Suprapubic skin (tissue), 4 donors: Measurements from ENCODE around the gene TUBGCP5. TPM values are rescaled to one million over a fixed set of nuclear protein-coding genes. Genes with fewer than 3 reads are reported as not detected.
A peak's percentile ranks its signal among the peaks of the same experiment; 100 is the strongest.

Source experiments
- DNase-seq, 2 donors: peaks; one replicate each; pipeline ENCODE4 v3.0.0-alpha.2; 2019; ENCODE audit warnings: low spot score in 2 of 2
- H3K27ac ChIP-seq: fragments of 200-600 bp; sonication (generic); one replicate; pipeline ENCODE4 v1.5.1; 2019
- H3K27me3 ChIP-seq: fragments of 200-600 bp; sonication (generic); one replicate; pipeline ENCODE4 v1.5.1; 2019
- H3K36me3 ChIP-seq: fragments of 200-600 bp; sonication (generic); one replicate; pipeline ENCODE4 v1.5.1; 2019
- H3K4me1 ChIP-seq: fragments of 200-600 bp; sonication (generic); one replicate; pipeline ENCODE4 v1.5.1; 2019
- H3K4me3 ChIP-seq: fragments of 200-600 bp; sonication (generic); one replicate; pipeline ENCODE4 v1.5.1; 2019; ENCODE audit warnings: mild to moderate bottlenecking
- H3K9me3 ChIP-seq: fragments of 200-600 bp; sonication (generic); one replicate; pipeline ENCODE4 v1.5.1; 2019
- CTCF ChIP-seq, 2 donors: fragments of 200-600 bp in 1 of 2; fragments of 450-650 bp in 1 of 2; sonication (generic) in 1 of 2; IDR thresholded peaks; one replicate each; pipeline ENCODE4 v1.5.1; 2016 to 2019; ENCODE audit warnings: antibody characterized with exemption in 2 of 2, mild to moderate bottlenecking in 1 of 2, moderate library complexity in 1 of 2
- EP300 ChIP-seq: sonication (generic); formaldehyde crosslinking; IDR thresholded peaks from one replicate; pipeline ENCODE4 v1.6.1; 2017; ENCODE audit warnings: antibody characterized with exemption
- POLR2A ChIP-seq, 2 donors: fragments of 450-650 bp; IDR thresholded peaks; one replicate each; pipeline ENCODE4 v1.6.1; 2017; ENCODE audit warnings: antibody characterized with exemption in 2 of 2, mild to moderate bottlenecking in 2 of 2, moderate library complexity in 2 of 2
- POLR2AphosphoS5 ChIP-seq, 3 donors: sonication (generic); formaldehyde crosslinking; IDR thresholded peaks; one replicate each; pipeline ENCODE4 v1.6.1; 2017; ENCODE audit warnings: antibody characterized with exemption in 3 of 3
- WGBS: methylation state at CpG from one replicate; pipeline ENCODE4 v1.1.5; 2018; 5-methylcytosine and 5-hydroxymethylcytosine counted together
- total RNA-seq, 4 donors: library from RNA; depleted of rRNA; stranded (reverse); fragments of >200 nt; gene quantifications; one replicate each; pipeline ENCODE4 v1.1.0, GENCODE V29; 2016

TUBGCP5 gene
- total RNA-seq, 4 donors from 2014 or later = 10.7 to 39.2 (median 18.2) TPM

GRCh38 chr15:22973286-22973685 is 66.1 kb downstream of the TUBGCP5 start:
- Histone ChIP-seq H3K9me3 (no peaks in the 10 kb centered on the region), H3K36me3 (no peaks in the 10 kb centered on the region), H3K4me1 (peaks cover 12% of the 10 kb centered on the region), H3K27me3 (no peaks in the 10 kb centered on the region), H3K27ac (no peak overlapping the region), H3K4me3 (no peak overlapping the region)
- WGBS = 56% methylated on average over 5 of the region's 5 CpGs
- TF ChIP-seq EP300 (no peak), POLR2AphosphoS5 (IDR thresholded peaks at IDR 0.05) (no peak), POLR2A (IDR thresholded peaks at IDR 0.05) (no peak), CTCF (IDR thresholded peaks at IDR 0.05) (no peak)
- peak in 1 of 2 donors; percentile 19 for DNase-seq

- TF ChIP-seq EP300 = no peak
- Histone ChIP-seq H3K27ac (no peak overlapping the region), H3K9me3 (no peaks in the 10 kb centered on the region), H3K4me1 (peaks cover 10% of the 10 kb centered on the region), H3K36me3 (peaks cover 4% of the 10 kb centered on the region), H3K27me3 (no peaks in the 10 kb centered on the region), H3K4me3 (no peak overlapping the region)
- 92% methylated on average over 3 of the region's 3 CpGs for WGBS
- DNase-seq = no peak
Observed at GRCh38 chr15:22969489-22969888, 69.9 kb downstream of the TUBGCP5 start.

- Histone ChIP-seq H3K27me3 (no peaks in the 10 kb centered on the region), H3K27ac (no peak overlapping the region), H3K36me3 (peaks cover 4% of the 10 kb centered on the region), H3K9me3 (no peaks in the 10 kb centered on the region), H3K4me1 (peaks cover 21% of the 10 kb centered on the region), H3K4me3 (no peak overlapping the region)
- TF ChIP-seq CTCF (IDR thresholded peaks at IDR 0.05) (no peak), POLR2AphosphoS5 (IDR thresholded peaks at IDR 0.05) (no peak), EP300 (no peak), POLR2A (IDR thresholded peaks at IDR 0.05) (no peak)
- 46% methylated on average over 5 of the region's 5 CpGs for WGBS
- DNase-seq = peak in 1 of 2 donors; percentile 8
Observed at GRCh38 chr15:22968366-22968765, 71.0 kb downstream of the TUBGCP5 start.

GRCh38 chr15:22967084-22967770 is 72.1 kb downstream of the TUBGCP5 start:
- no peak for TF ChIP-seq CTCF (IDR thresholded peaks at IDR 0.05)
- no peak for TF ChIP-seq POLR2A (IDR thresholded peaks at IDR 0.05)
- TF ChIP-seq POLR2AphosphoS5 (IDR thresholded peaks at IDR 0.05) = no peak
- no peak for TF ChIP-seq EP300
- no peak overlapping the region for H3K27ac ChIP-seq
- 84% methylated on average over 14 of the region's 15 CpGs for WGBS
- no peaks in the 10 kb centered on the region for H3K9me3 ChIP-seq
- H3K4me3 ChIP-seq = no peak overlapping the region
- no peaks in the 10 kb centered on the region for H3K27me3 ChIP-seq
- H3K36me3 ChIP-seq = peaks cover 4% of the 10 kb centered on the region
- H3K4me1 ChIP-seq = peaks cover 23% of the 10 kb centered on the region
- peak in 1 of 2 donors; percentile 46 for DNase-seq

GRCh38 chr15:22966321-22967083 is 72.9 kb downstream of the TUBGCP5 start:
- TF ChIP-seq CTCF (IDR thresholded peaks at IDR 0.05) (no peak), POLR2A (IDR thresholded peaks at IDR 0.05) (no peak), EP300 (no peak), POLR2AphosphoS5 (IDR thresholded peaks at IDR 0.05) (no peak)
- Histone ChIP-seq H3K27me3 (no peaks in the 10 kb centered on the region), H3K4me3 (no peak overlapping the region), H3K4me1 (peaks cover 31% of the 10 kb centered on the region), H3K9me3 (no peaks in the 10 kb centered on the region), H3K27ac (no peak overlapping the region), H3K36me3 (peaks cover 4% of the 10 kb centered on the region)
- WGBS = 76% methylated on average over 19 of the region's 20 CpGs
- peak in 1 of 2 donors; percentile 28 for DNase-seq
